Coronary artery (tissue), 2 donors: Measurements from ENCODE around the gene RAB27A.

ENCODE experiments used
- DNase-seq: peaks from one replicate; pipeline ENCODE4 v3.0.0-alpha.2; 2017; ENCODE audit warnings: low spot score
- H3K27ac ChIP-seq, 2 donors: fragments of 200-600 bp; sonication (generic); one replicate each; pipeline ENCODE4 v1.5.1; 2016 to 2019
- H3K4me3 ChIP-seq: fragments of 200-600 bp; sonication (generic); 2 replicates; pipeline ENCODE4 v1.5.1; 2016; ENCODE audit warnings: mild to moderate bottlenecking, moderate library complexity
- TF ChIP-seq, protein P1 (sequence below): fragments of 200-600 bp; sonication (generic); IDR thresholded peaks from one replicate; pipeline ENCODE4 v1.5.1; 2019; ENCODE audit warnings: antibody characterized with exemption

RAB27A gene

DNA sequence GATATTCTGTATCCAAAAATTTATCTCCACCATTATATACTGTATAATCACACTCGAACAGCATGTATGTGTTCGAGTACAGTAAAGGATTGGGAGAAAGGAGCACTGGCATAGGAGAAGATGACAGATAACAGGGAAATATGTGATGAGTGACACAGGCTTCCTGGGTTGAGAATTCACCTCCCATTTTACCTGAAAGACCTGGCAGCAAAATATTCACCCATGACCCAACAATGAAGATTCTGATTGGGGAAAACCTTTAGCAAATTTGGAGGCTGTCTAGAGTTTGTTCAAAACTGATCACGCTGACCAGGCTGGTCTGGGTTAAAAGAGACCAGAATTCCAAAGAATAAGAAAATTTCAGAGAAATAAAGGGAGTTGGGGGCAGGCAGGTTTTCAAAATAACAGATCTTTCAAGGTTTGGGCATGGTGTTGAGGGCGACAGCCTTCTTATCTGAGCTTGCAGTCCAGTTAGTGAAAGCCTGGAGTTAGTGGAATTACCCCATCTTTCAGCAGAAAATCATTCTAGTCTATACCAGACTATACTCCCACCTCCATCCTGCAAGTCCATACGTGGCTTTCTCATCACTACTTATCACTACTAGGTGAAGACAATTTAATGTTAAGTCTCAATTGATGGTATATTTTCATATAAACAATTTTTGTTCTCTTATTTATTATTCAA, 50.0 kb downstream of the RAB27A start:
- DNase-seq = no peak
- Histone ChIP-seq H3K4me3 (no peak overlapping the region), H3K27ac (no peak overlapping the region)
- TF ChIP-seq, protein P1, sequence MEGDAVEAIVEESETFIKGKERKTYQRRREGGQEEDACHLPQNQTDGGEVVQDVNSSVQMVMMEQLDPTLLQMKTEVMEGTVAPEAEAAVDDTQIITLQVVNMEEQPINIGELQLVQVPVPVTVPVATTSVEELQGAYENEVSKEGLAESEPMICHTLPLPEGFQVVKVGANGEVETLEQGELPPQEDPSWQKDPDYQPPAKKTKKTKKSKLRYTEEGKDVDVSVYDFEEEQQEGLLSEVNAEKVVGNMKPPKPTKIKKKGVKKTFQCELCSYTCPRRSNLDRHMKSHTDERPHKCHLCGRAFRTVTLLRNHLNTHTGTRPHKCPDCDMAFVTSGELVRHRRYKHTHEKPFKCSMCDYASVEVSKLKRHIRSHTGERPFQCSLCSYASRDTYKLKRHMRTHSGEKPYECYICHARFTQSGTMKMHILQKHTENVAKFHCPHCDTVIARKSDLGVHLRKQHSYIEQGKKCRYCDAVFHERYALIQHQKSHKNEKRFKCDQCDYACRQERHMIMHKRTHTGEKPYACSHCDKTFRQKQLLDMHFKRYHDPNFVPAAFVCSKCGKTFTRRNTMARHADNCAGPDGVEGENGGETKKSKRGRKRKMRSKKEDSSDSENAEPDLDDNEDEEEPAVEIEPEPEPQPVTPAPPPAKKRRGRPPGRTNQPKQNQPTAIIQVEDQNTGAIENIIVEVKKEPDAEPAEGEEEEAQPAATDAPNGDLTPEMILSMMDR = no peak

GRCh38 chr15:55238877-55239276, 50.7 kb downstream of the RAB27A start:
- no peak overlapping the region for H3K4me3 ChIP-seq
- TF ChIP-seq, protein P1 = no peak
- no peak for DNase-seq
- H3K27ac ChIP-seq = no peak overlapping the region

DNA sequence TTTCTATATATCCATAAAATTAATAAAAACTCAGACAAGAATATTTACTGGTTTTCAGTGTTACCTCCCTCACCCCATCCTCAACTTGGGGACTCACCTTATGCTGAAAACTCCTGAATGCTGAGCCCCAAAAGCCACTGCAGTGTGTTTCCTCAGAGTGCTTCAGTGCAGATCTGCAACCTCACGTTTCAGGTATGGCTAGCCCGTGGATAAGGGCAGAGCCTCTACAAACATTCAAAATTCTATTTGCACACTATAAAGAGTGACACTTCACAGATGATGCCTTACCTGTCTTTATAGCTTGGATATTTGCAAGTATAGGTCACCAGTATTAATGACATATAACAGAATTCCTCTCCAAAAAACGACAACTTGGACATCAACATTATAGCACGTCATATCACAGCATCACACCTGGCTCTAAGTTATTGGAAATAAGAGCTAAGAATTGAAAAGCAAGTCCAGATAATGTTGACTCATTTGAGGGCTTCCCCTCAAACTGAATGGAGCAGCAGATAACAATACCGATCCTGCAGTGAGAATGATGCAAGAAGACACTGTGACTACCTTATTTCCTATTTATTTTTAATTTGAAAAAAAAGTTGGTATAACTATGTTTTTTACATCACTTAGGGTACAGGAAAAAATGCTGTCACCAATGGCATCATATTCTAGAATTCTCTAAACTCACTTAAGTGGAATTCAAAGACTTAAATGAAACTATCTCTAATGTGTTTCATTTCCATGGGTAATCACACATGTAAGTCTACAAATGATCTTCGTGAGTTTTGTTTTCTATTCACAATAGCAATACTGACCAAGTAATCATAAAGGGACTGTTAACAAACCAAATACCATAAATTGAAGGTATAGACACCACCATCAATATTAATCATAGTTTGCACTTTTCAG, 52.1 kb downstream of the RAB27A start:
- TF ChIP-seq, protein P1 = no peak
- H3K27ac ChIP-seq = no peak overlapping the region
- DNase-seq = no peak
- H3K4me3 ChIP-seq = no peak overlapping the region

- H3K4me3 ChIP-seq = no peak overlapping the region
- TF ChIP-seq, protein P1 = no peak
- H3K27ac ChIP-seq = no peak overlapping the region
- no peak for DNase-seq
These were observed 54.0 kb downstream of the RAB27A start for GRCh38 chr15:55235546-55236036.

- no peak for DNase-seq
- TF ChIP-seq, protein P1 = no peak
- H3K27ac ChIP-seq = no peak overlapping the region
- no peak overlapping the region for H3K4me3 ChIP-seq
These were observed 54.9 kb downstream of the RAB27A start for GRCh38 chr15:55234800-55235104.

DNA sequence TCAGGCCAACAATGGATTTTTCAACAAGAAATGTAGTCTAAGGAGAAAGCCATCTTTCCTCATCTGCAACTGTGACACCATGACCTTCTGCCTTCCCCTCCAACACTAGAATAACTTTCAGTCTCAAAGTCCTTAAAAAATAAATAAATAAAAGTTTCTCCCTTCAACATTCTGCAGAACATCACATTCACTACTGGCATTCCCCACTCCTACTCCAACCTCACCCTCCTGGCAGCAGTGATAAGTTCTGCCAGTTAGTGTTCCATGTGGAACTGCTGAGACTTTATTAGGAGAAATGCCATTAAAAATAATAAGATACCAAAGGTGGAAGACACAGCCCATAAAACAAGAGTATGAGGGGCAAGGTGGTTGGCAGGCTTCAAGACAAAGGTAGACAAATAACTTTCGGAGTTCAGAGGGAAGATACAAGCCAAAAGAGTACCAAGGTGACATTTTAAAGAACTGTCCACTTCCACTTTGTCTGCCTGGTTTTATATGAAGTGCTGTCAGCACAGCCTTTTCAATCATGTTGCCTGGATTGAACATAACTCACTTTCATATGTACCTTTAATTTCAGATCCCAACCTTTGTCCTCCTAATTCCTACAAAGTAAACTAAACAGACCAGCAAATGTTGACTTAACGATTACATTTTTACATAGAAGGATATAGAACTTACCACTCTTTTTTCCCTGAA, 55.4 kb downstream of the RAB27A start:
- no peak for DNase-seq
- H3K27ac ChIP-seq = no peak overlapping the region
- TF ChIP-seq, protein P1 = no peak
- H3K4me3 ChIP-seq = no peak overlapping the region
